Cardiac muscle cell (in vitro differentiated cells and primary cell): ENCODE measurements around the gene ACTN1. TPM values are rescaled to one million over a fixed set of nuclear protein-coding genes. Genes with fewer than 3 reads are reported as not detected.

Source experiments
- DNase-seq, 2 donors: peaks; one replicate each; pipeline versions ENCODE4 v3.0.0 to v3.0.0-alpha.2; 2010 to 2017; ENCODE audit warnings: low read depth in 1 of 2, low spot score in 1 of 2
- H3K27ac ChIP-seq: fragments of 200-600 bp; sonication (generic); 2 replicates; pipeline ENCODE4 v1.5.1; 2016
- H3K27me3 ChIP-seq: fragments of 200-600 bp; sonication (generic); 2 replicates; pipeline ENCODE4 v1.6.0; 2016; ENCODE audit warnings: control low read depth
- H3K36me3 ChIP-seq: fragments of 200-600 bp; sonication (generic); 2 replicates; pipeline ENCODE4 v1.5.1; 2016; ENCODE audit warnings: control low read depth
- H3K4me1 ChIP-seq: fragments of 200-600 bp; sonication (generic); 2 replicates; pipeline ENCODE4 v1.8.1; 2017; ENCODE audit warnings: low read depth, mild to moderate bottlenecking, mixed run types
- H3K4me3 ChIP-seq: fragments of 200-600 bp; sonication (generic); 2 replicates; pipeline ENCODE4 v1.5.1; 2016; ENCODE audit warnings: mild to moderate bottlenecking
- H3K9me3 ChIP-seq: fragments of 200-600 bp; sonication (generic); 2 replicates; pipeline ENCODE4 v1.5.1; 2017; ENCODE audit warnings: low read depth, mild to moderate bottlenecking, control low read depth
- polyA plus RNA-seq: library from polyadenylated mRNA; unstranded; fragments of >200 nt; fragmentation: Nextera tagmentation; extraction: Ambion mirVana; gene quantifications from 2 replicates; pipeline ENCODE4 v1.2.1, GENCODE V29; 2016
- total RNA-seq: library from RNA; depleted of rRNA; stranded (reverse); fragments of >200 nt; gene quantifications from 2 replicates; pipeline ENCODE4 v1.2.3, GENCODE V29; 2016
- TF ChIP-seq, protein P1 (sequence below): IDR thresholded peaks from 2 replicates; pipeline ENCODE4 v1.5.1; 2012; ENCODE audit warnings: low read depth, mild to moderate bottlenecking, low read length

ACTN1 gene
- total and polyA plus RNA-seq, 2 experiments from 2014 or later: 167 to 202 TPM

GRCh38 chr14:68998062-68998461, 19.0 kb upstream of the ACTN1 start:
- TF ChIP-seq, protein P1, sequence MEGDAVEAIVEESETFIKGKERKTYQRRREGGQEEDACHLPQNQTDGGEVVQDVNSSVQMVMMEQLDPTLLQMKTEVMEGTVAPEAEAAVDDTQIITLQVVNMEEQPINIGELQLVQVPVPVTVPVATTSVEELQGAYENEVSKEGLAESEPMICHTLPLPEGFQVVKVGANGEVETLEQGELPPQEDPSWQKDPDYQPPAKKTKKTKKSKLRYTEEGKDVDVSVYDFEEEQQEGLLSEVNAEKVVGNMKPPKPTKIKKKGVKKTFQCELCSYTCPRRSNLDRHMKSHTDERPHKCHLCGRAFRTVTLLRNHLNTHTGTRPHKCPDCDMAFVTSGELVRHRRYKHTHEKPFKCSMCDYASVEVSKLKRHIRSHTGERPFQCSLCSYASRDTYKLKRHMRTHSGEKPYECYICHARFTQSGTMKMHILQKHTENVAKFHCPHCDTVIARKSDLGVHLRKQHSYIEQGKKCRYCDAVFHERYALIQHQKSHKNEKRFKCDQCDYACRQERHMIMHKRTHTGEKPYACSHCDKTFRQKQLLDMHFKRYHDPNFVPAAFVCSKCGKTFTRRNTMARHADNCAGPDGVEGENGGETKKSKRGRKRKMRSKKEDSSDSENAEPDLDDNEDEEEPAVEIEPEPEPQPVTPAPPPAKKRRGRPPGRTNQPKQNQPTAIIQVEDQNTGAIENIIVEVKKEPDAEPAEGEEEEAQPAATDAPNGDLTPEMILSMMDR: no peak
- no peak for DNase-seq
- no peak overlapping the region for H3K27ac ChIP-seq
- no peaks in the 10 kb centered on the region for H3K27me3 ChIP-seq
- H3K36me3 ChIP-seq: no peaks in the 10 kb centered on the region
- no peaks in the 10 kb centered on the region for H3K4me1 ChIP-seq
- no peak overlapping the region for H3K4me3 ChIP-seq
- no peaks in the 10 kb centered on the region for H3K9me3 ChIP-seq

GRCh38 chr14:68995731-68996130, 16.6 kb upstream of the ACTN1 start:
- TF ChIP-seq, protein P1: no peak
- Histone ChIP-seq H3K27me3 (no peaks in the 10 kb centered on the region), H3K4me3 (no peak overlapping the region)

GRCh38 chr14:68994056-68994455, 15.0 kb upstream of the ACTN1 start:
- Histone ChIP-seq H3K4me1 (no peaks in the 10 kb centered on the region), H3K27me3 (no peaks in the 10 kb centered on the region), H3K4me3 (no peak overlapping the region), H3K9me3 (no peaks in the 10 kb centered on the region), H3K36me3 (no peaks in the 10 kb centered on the region), H3K27ac (no peak overlapping the region)
- TF ChIP-seq, protein P1: no peak
- DNase-seq: no peak

More at GRCh38 chr14:68995731-68996130, 16.6 kb upstream of the ACTN1 start:
- Histone ChIP-seq H3K4me1 (no peaks in the 10 kb centered on the region), H3K36me3 (no peaks in the 10 kb centered on the region), H3K27ac (no peak overlapping the region), H3K9me3 (no peaks in the 10 kb centered on the region)
- DNase-seq: no peak

DNA sequence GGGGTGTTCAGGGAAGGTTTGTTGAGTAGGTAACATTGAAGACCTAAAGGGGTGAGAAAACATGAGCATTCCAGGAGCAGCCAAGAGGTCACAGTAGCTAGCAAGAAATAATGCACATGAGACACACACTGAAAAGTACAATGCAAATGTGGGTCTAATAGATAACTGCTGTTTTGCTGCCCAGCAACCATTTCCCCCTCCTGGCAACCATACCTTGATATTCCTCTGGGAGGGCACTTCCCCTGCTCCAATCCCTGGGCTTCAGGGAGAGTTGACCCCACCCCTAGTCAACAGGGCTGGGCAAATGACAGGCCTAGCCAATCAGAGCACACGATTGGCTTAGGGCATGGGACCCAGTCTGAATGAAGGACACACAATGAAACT, 8.5 kb upstream of the ACTN1 start:
- H3K27me3 ChIP-seq: no peaks in the 10 kb centered on the region
- TF ChIP-seq, protein P1: no peak
- H3K4me3 ChIP-seq: no peak overlapping the region
- H3K27ac ChIP-seq: no peak overlapping the region
- no peaks in the 10 kb centered on the region for H3K9me3 ChIP-seq
- DNase-seq: no peak
- H3K36me3 ChIP-seq: no peaks in the 10 kb centered on the region
- H3K4me1 ChIP-seq: no peaks in the 10 kb centered on the region

DNA sequence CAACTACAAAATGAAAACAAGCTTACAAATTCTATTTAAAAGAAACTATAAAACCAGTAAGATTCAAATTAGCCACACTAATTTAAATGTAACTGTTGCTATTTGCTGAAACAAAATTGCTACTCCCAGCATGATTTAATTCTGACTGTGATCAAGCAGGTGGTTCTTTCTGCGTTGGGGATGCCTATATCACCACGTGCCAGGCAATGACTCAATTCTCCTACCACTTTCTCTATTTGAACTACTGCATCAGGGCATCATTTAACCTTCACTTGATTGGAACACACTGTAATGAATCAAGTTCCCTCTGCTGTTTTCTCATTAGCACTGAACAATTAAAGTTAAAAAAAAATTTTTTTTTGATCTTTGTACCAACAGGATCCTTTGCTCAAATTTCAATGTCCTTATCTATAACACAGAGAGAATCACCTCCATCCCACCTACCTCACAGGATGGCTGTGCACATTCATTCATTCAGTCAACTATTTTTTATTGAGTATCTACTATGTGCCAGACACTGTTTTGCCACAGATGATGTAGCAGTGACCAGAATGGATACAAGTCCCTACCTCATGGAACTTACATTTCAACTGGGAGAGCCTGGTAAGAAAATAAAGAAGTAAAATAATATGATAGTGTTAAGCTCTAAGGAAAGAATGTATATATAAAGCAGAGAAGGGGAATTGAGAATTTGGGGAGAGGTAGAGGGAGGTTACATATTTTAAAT, 8.0 kb upstream of the ACTN1 start:
- TF ChIP-seq, protein P1: no peak
- Histone ChIP-seq H3K4me3 (no peak overlapping the region), H3K36me3 (no peaks in the 10 kb centered on the region), H3K9me3 (no peaks in the 10 kb centered on the region), H3K4me1 (no peaks in the 10 kb centered on the region), H3K27me3 (no peaks in the 10 kb centered on the region), H3K27ac (no peak overlapping the region)
- no peak for DNase-seq
